ENCODE results near the gene CHID1.

Gene CHID1

DNA sequence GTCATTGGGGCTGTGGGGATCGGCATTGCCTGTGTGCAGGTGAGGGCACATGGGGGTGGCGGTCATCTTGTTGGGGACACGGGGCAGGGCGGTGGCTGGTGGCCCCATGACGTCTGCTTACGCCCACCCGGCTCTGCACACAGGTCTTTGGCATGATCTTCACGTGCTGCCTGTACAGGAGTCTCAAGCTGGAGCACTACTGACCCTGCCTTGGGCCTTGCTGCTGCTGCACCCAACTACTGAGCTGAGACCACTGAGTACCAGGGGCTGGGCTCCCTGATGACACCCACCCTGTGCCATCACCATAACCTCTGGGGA is 72.7 kb downstream of the CHID1 start:
- no peak overlapping the region for H3K9ac ChIP-seq (ENCODE audit: low read depth in 1 of 2, low read length in 2 of 2)
- no peaks in the 10 kb centered on the region for H3K27me3 ChIP-seq (ENCODE audit: control insufficient read depth in 1 of 2, insufficient read depth in 2 of 2, low read length in 2 of 2)
- peaks cover 14 to 44% of the 10 kb centered on the region in 2 donors for H3K36me3 ChIP-seq (ENCODE audit: control insufficient read depth in 1 of 2, insufficient read depth in 2 of 2, low read length in 2 of 2)
- H3K4me3 ChIP-seq (ENCODE audit: low read depth in 1 of 2, low read length in 2 of 2), result no peak overlapping the region
- no peaks in the 10 kb centered on the region for H3K9me3 ChIP-seq (ENCODE audit: control insufficient read depth in 1 of 2, low read length in 2 of 2)
- H3K27ac ChIP-seq (ENCODE audit: low read depth, low read length), result no peak overlapping the region
- peaks cover 38 to 52% of the 10 kb centered on the region in 2 donors for H3K4me1 ChIP-seq (ENCODE audit: control insufficient read depth in 1 of 2, insufficient read depth in 2 of 2, low read length in 2 of 2)

DNA sequence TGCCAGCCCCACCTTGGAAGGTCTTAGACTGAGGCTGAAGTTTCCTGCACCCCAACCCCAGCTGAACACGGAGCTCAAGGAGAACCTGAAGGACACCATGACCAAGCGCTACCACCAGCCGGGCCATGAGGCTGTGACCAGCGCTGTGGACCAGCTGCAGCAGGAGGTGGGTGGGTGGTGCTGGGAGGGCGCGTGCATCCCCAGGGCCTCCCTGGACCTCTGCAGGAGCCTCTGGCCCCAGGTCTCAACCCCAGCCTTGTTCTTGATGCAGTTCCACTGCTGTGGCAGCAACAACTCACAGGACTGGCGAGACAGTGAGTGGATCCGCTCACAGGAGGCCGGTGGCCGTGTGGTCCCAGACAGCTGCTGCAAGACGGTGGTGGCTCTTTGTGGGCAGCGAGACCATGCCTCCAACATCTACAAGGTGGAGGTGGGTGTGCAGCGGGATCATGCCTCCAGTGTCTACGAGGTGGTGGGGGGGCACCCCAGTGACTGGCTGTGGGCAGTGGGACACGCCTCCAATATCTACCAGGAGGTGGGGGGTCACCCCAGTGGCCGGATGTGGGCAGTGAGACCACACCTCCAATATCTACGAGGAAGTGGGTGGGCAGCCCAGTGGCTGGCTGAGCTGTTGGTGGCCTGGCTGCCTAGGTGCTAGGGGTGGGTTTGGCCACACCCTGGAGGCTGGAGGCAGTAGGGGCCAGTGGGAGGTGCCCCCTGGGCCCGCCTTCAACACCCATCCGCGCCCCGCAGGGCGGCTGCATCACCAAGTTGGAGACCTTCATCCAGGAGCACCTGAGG is 73.2 kb downstream of the CHID1 start:
- Histone ChIP-seq H3K36me3 (ENCODE audit: control insufficient read depth in 1 of 2, insufficient read depth in 2 of 2, low read length in 2 of 2) (peaks cover 14 to 44% of the 10 kb centered on the region in 2 donors), H3K4me1 (ENCODE audit: control insufficient read depth in 1 of 2, insufficient read depth in 2 of 2, low read length in 2 of 2) (peaks cover 38 to 54% of the 10 kb centered on the region in 2 donors), H3K27ac (ENCODE audit: low read depth, low read length) (no peak overlapping the region), H3K4me3 (ENCODE audit: low read depth in 1 of 2, low read length in 2 of 2) (no peak overlapping the region), H3K9ac (ENCODE audit: low read depth in 1 of 2, low read length in 2 of 2) (no peak overlapping the region), H3K9me3 (ENCODE audit: control insufficient read depth in 1 of 2, low read length in 2 of 2) (no peaks in the 10 kb centered on the region), H3K27me3 (ENCODE audit: control insufficient read depth in 1 of 2, insufficient read depth in 2 of 2, low read length in 2 of 2) (no peaks in the 10 kb centered on the region)

DNA sequence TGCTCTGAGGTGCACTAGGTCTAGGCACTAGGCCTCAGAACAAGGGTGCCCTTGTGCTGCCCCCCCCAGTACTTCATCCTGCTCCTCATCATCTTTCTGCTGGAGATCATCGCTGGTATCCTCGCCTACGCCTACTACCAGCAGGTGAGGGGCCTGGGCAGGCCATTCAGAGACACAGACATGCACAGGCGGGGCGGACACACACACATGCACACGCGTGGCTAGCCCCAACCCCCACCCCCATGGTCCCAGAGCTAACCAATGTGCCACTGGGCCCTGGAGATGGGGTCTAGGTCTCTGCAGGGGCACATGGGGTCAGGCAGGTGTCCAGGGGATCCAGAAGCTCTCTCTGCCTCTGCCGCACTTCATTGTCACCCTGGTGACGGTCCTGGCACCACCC is 73.9 kb downstream of the CHID1 start:
- H3K4me3 ChIP-seq (ENCODE audit: low read depth in 1 of 2, low read length in 2 of 2), result no peak overlapping the region
- H3K9ac ChIP-seq (ENCODE audit: low read depth in 1 of 2, low read length in 2 of 2), result no peak overlapping the region
- peaks cover 45 to 61% of the 10 kb centered on the region in 2 donors for H3K4me1 ChIP-seq (ENCODE audit: control insufficient read depth in 1 of 2, insufficient read depth in 2 of 2, low read length in 2 of 2)
- no peaks in the 10 kb centered on the region for H3K9me3 ChIP-seq (ENCODE audit: control insufficient read depth in 1 of 2, low read length in 2 of 2)
- no peaks in the 10 kb centered on the region for H3K27me3 ChIP-seq (ENCODE audit: control insufficient read depth in 1 of 2, insufficient read depth in 2 of 2, low read length in 2 of 2)
- no peak overlapping the region for H3K27ac ChIP-seq (ENCODE audit: low read depth, low read length)
- H3K36me3 ChIP-seq (ENCODE audit: control insufficient read depth in 1 of 2, insufficient read depth in 2 of 2, low read length in 2 of 2), result peaks cover 14 to 44% of the 10 kb centered on the region in 2 donors

DNA sequence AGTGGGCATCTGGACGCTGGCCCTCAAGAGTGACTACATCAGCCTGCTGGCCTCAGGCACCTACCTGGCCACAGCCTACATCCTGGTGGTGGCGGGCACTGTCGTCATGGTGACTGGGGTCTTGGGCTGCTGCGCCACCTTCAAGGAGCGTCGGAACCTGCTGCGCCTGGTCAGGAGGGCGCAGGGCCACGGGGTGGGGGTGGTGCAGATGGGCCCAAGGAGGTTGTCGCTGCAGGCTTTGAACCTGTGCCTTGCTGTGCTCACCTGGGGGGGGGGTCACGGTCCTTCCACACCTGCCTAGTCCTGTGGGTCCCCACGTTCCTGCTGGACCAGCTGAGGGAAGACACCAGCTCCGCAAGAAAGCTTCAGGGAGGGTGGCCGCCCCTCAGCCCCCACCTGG is 74.3 kb downstream of the CHID1 start:
- Histone ChIP-seq H3K4me3 (ENCODE audit: low read depth in 1 of 2, low read length in 2 of 2) (no peak overlapping the region), H3K9me3 (ENCODE audit: control insufficient read depth in 1 of 2, low read length in 2 of 2) (no peaks in the 10 kb centered on the region), H3K27ac (ENCODE audit: low read depth, low read length) (no peak overlapping the region), H3K27me3 (ENCODE audit: control insufficient read depth in 1 of 2, insufficient read depth in 2 of 2, low read length in 2 of 2) (no peaks in the 10 kb centered on the region), H3K36me3 (ENCODE audit: control insufficient read depth in 1 of 2, insufficient read depth in 2 of 2, low read length in 2 of 2) (peaks cover 14 to 44% of the 10 kb centered on the region in 2 donors), H3K4me1 (ENCODE audit: control insufficient read depth in 1 of 2, insufficient read depth in 2 of 2, low read length in 2 of 2) (peaks cover 48 to 61% of the 10 kb centered on the region in 2 donors), H3K9ac (ENCODE audit: low read depth in 1 of 2, low read length in 2 of 2) (no peak overlapping the region)

DNA sequence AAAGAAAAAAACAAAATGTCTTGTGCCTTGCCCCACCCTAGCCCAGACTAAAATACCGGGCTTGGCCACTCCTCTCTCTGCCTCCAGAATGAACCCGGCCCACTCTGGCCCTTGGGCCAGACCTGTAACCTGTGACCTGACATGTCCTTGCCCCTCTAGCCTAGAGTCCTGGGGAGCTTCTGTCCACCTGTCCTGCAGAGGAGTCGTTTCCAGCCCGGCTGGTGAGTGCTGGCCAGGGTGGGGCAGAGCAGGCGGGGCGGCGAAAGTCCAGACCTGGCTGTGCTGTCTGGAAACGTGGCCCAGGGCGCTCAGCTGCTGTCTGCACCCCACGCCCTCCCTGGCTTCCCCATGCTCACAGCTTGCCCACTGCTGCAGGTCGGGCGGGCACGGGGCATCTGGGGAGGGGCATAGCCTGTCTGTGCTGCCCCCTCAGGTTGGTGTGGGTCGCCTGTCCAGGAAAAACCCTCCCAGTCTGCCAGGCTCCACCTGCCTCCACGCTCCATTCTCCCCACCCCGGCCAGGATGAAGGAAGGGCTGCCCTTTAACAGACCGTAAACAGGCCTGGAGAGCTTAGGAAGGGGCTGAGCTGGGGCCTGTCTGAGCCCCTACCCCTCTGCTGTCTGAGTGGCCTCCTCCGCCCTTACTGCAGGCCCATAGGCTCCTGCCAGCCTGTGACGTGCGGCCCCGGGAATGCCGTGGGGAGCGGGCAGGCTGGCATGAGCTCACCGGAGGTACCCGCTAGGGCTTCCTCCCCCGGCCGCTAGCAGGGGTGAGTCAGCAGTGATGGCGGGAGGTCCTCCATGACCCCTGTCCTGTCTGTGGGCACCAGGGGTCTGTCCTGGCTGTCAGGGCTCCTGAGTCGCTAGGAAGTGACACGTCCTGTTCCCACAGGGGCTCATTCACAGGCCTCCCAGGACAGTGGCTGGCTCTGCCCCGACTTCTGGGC is 76.0 kb downstream of the CHID1 start:
- H3K4me1 ChIP-seq (ENCODE audit: control insufficient read depth in 1 of 2, insufficient read depth in 2 of 2, low read length in 2 of 2), result peaks cover 46 to 62% of the 10 kb centered on the region in 2 donors
- H3K27me3 ChIP-seq (ENCODE audit: control insufficient read depth in 1 of 2, insufficient read depth in 2 of 2, low read length in 2 of 2), result no peaks in the 10 kb centered on the region
- H3K36me3 ChIP-seq (ENCODE audit: control insufficient read depth in 1 of 2, insufficient read depth in 2 of 2, low read length in 2 of 2), result peaks cover 14 to 34% of the 10 kb centered on the region in 2 donors

DNA sequence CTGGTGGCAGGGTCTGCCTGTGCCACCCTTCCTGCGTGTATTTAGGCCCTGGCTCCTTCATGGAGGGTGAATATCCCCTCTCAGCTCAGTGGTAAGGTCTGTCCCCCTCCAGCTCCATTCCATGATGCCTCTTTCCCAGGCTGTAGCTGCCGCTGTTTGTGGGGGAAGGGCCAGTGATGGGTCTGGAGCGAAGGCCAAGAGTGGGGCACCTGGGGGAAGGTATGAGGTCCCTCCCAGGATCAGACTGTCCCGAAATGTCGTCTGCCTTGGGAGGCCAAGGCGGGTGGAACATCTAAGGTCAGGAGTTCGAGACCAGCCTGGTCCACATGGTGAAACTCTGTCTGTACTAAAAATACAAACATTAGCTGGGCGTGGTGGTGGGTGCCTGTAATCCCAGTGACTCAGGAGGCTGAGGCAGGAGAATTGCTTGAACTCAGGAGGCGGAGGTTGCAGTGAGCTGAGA is 76.7 kb downstream of the CHID1 start:
- peaks cover 9 to 27% of the 10 kb centered on the region in 2 donors for H3K36me3 ChIP-seq (ENCODE audit: control insufficient read depth in 1 of 2, insufficient read depth in 2 of 2, low read length in 2 of 2)
- peaks cover 47 to 67% of the 10 kb centered on the region in 2 donors for H3K4me1 ChIP-seq (ENCODE audit: control insufficient read depth in 1 of 2, insufficient read depth in 2 of 2, low read length in 2 of 2)
- H3K9ac ChIP-seq (ENCODE audit: low read depth in 1 of 2, low read length in 2 of 2), result peak overlapping the region; percentile 92 to 93
- H3K9me3 ChIP-seq (ENCODE audit: control insufficient read depth in 1 of 2, low read length in 2 of 2), result no peaks in the 10 kb centered on the region
- peak overlapping the region; percentile 75 to 78 for H3K4me3 ChIP-seq (ENCODE audit: low read depth in 1 of 2, low read length in 2 of 2)
- H3K27ac ChIP-seq (ENCODE audit: low read depth, low read length), result peak overlapping the region; percentile 92
- no peaks in the 10 kb centered on the region for H3K27me3 ChIP-seq (ENCODE audit: control insufficient read depth in 1 of 2, insufficient read depth in 2 of 2, low read length in 2 of 2)

More for the DNA sequence above, 76.0 kb downstream of the CHID1 start:
- Histone ChIP-seq H3K4me3 (ENCODE audit: low read depth in 1 of 2, low read length in 2 of 2) (peak overlapping the region; percentile 75 to 78), H3K9ac (ENCODE audit: low read depth in 1 of 2, low read length in 2 of 2) (peak overlapping the region; percentile 44 to 93), H3K27ac (ENCODE audit: low read depth, low read length) (peak overlapping the region; percentile 92), H3K9me3 (ENCODE audit: control insufficient read depth in 1 of 2, low read length in 2 of 2) (no peaks in the 10 kb centered on the region)

DNA sequence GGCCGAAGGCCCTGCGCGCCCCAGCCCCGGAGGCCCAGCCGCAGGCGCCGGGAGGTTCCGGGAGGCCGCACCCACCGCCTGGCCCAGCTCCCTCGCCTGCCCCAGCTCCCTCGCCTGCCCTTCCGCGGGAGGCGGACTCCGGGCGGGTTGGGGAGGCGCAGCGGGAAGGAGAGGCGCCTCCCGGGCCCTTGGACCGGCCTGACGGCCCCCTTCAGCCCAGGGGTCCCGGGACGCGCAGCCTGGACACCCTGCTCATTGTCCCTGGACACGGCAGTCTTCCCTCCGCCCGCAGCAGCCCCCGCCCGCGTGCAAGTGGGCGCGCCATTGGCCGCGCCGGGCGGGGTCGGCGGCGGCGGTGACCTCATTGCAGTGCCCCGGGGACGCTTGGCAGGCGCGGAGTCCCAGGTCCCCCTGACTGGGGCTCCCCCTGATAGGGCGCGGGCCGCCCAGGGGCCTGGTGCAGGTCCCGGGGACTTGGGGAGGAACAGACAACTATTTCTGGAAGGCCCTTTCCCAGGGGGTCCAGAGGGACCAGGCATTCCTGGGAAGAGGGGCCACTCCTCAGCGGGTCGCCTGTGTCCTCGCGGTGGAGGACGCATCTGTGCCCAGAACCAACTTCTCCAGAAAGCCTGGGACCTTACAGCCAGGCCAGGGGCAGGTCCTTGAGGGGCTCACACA is 77.4 kb downstream of the CHID1 start:
- Histone ChIP-seq H3K9ac (ENCODE audit: low read depth in 1 of 2, low read length in 2 of 2) (peak overlapping the region; percentile 92 to 93), H3K27ac (ENCODE audit: low read depth, low read length) (peak overlapping the region; percentile 92), H3K27me3 (ENCODE audit: control insufficient read depth in 1 of 2, insufficient read depth in 2 of 2, low read length in 2 of 2) (no peaks in the 10 kb centered on the region), H3K36me3 (ENCODE audit: control insufficient read depth in 1 of 2, insufficient read depth in 2 of 2, low read length in 2 of 2) (peaks cover 4 to 22% of the 10 kb centered on the region in 2 donors), H3K4me3 (ENCODE audit: low read depth in 1 of 2, low read length in 2 of 2) (peak overlapping the region; percentile 75 to 78), H3K9me3 (ENCODE audit: control insufficient read depth in 1 of 2, low read length in 2 of 2) (no peaks in the 10 kb centered on the region), H3K4me1 (ENCODE audit: control insufficient read depth in 1 of 2, insufficient read depth in 2 of 2, low read length in 2 of 2) (peaks cover 48 to 69% of the 10 kb centered on the region in 2 donors)

DNA sequence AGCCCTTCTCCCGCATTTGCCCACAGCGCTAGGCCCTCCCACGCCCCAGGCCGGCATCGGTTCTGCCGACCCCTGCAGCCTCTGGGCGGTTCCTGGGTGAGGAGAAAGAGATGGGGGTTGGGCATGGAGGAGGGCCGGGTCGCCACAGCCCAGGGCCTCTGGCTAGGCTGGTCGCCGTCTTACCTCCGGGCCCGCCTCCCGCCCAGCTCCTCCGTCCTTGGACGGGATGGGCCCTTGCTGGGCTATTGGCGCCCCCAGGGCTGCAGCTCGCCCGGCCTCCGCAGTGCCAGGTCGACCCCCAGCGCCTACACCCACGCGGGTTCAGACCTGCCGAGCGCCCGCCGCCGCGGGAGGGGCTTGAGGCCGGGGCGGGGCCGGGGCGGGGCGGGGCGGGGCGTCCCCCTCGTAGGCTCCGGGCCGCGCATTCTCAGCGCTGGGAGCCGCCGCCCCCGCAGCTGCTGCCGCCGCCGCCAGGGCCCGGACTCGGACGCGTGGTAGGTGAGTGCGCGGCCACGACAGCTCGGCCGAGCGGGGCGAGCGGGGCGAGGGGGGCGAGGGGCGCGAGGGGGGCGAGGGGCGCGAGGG is 78.0 kb downstream of the CHID1 start, which contains the start of gene CD151:
CD151 (plus strand) TSS at position 424 of the 585 bp plus-strand sequence. CDS start 3,118 bp downstream, outside the sequence.
- Histone ChIP-seq H3K9me3 (ENCODE audit: control insufficient read depth in 1 of 2, low read length in 2 of 2) (no peaks in the 10 kb centered on the region), H3K27me3 (ENCODE audit: control insufficient read depth in 1 of 2, insufficient read depth in 2 of 2, low read length in 2 of 2) (no peaks in the 10 kb centered on the region), H3K9ac (ENCODE audit: low read depth in 1 of 2, low read length in 2 of 2) (peak within 1 kb of the TSS; percentile 92 to 93), H3K27ac (ENCODE audit: low read depth, low read length) (peak within 1 kb of the TSS; percentile 92), H3K36me3 (ENCODE audit: control insufficient read depth in 1 of 2, insufficient read depth in 2 of 2, low read length in 2 of 2) (peaks cover 4 to 16% of the 10 kb centered on the region in 2 donors), H3K4me3 (ENCODE audit: low read depth in 1 of 2, low read length in 2 of 2) (peak within 1 kb of the TSS; percentile 75 to 78), H3K4me1 (ENCODE audit: control insufficient read depth in 1 of 2, insufficient read depth in 2 of 2, low read length in 2 of 2) (peaks cover 47 to 69% of the 10 kb centered on the region in 2 donors)

DNA sequence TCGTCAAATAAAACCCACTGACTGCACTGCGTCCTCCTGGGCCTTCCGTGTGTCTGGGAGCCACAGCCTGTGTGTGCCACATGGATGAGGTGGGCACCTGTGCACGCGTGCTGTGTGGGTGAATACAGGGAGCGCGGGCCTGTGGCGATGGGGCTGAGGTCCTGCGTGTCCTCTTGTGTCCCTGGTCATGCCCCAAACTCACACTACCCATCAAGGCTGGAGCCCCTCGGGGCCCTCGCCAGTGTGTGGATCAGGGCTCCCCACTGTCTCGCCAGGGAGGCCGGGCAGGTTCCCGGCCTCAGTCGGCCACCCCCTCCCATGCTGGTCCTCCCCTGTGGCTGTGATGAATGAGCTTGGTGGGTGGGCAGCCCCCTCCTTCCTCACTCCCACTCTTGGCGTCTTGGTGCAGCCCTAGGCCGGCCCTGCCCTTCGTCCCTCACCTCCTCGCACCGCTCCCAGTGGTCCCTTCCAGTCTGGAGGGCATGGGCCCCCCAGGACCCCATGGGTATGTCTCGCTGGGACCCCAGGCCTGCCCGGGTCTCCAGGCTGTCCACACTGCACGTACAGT is 78.6 kb downstream of the CHID1 start:
- Histone ChIP-seq H3K27ac (ENCODE audit: low read depth, low read length) (no peak overlapping the region), H3K9ac (ENCODE audit: low read depth in 1 of 2, low read length in 2 of 2) (peak overlapping the region; percentile 39 to 60), H3K9me3 (ENCODE audit: control insufficient read depth in 1 of 2, low read length in 2 of 2) (no peaks in the 10 kb centered on the region), H3K36me3 (ENCODE audit: control insufficient read depth in 1 of 2, insufficient read depth in 2 of 2, low read length in 2 of 2) (peaks cover 4 to 10% of the 10 kb centered on the region in 2 donors), H3K4me1 (ENCODE audit: control insufficient read depth in 1 of 2, insufficient read depth in 2 of 2, low read length in 2 of 2) (peaks cover 46 to 66% of the 10 kb centered on the region in 2 donors), H3K4me3 (ENCODE audit: low read depth in 1 of 2, low read length in 2 of 2) (peak overlapping the region; percentile 62 to 65), H3K27me3 (ENCODE audit: control insufficient read depth in 1 of 2, insufficient read depth in 2 of 2, low read length in 2 of 2) (no peaks in the 10 kb centered on the region)

Data from duodenal mucosa (tissue), 2 donors.